Parathyroid adenoma (tissue), 2 donors: ENCODE data around the gene FXYD2.

Source experiments
- H2AFZ ChIP-seq: fragments of 300-600 bp; sonication (generic); one replicate; pipeline ENCODE4 v1.7.0; 2017; ENCODE audit warnings: antibody characterized with exemption, mild to moderate bottlenecking
- H3K27ac ChIP-seq: fragments of 300-600 bp; sonication (generic); one replicate; pipeline ENCODE4 v1.7.0; 2017
- H3K27me3 ChIP-seq: fragments of 300-600 bp; sonication (generic); one replicate; pipeline ENCODE4 v1.7.0; 2017; ENCODE audit warnings: low read length; ENCODE audit not compliant: control insufficient read depth, insufficient read depth
- H3K36me3 ChIP-seq: fragments of 300-600 bp; sonication (generic); one replicate; pipeline ENCODE4 v1.7.0; 2017; ENCODE audit warnings: low read length; ENCODE audit not compliant: control insufficient read depth, insufficient read depth
- H3K4me1 ChIP-seq: fragments of 300-600 bp; sonication (generic); one replicate; pipeline ENCODE4 v1.7.0; 2017; ENCODE audit warnings: control low read depth
- H3K4me2 ChIP-seq: fragments of 300-600 bp; sonication (generic); one replicate; pipeline ENCODE4 v1.7.0; 2017; ENCODE audit warnings: low read length
- H3K4me3 ChIP-seq: fragments of 300-600 bp; sonication (generic); one replicate; pipeline ENCODE4 v1.7.0; 2017; ENCODE audit warnings: low read depth, low read length
- H3K79me2 ChIP-seq: fragments of 300-600 bp; sonication (generic); one replicate; pipeline ENCODE4 v1.7.0; 2017; ENCODE audit warnings: control low read depth
- H3K9ac ChIP-seq: fragments of 300-600 bp; sonication (generic); one replicate; pipeline ENCODE4 v1.7.0; 2017; ENCODE audit warnings: mild to moderate bottlenecking
- H3K9me3 ChIP-seq: fragments of 300-600 bp; sonication (generic); one replicate; pipeline ENCODE4 v1.7.0; 2017; ENCODE audit warnings: low read length; ENCODE audit not compliant: control insufficient read depth
- CTCF ChIP-seq: fragments of 300-600 bp; sonication (generic); IDR thresholded peaks from one replicate; pipeline ENCODE4 v1.7.0; 2017; ENCODE audit warnings: antibody characterized with exemption, mild to moderate bottlenecking
- donor health status: primary hyperparathyroidism.

Gene FXYD2

GRCh38 chr11:117843666-117844484 lies 19.3 kb upstream of the FXYD2 start:
- no peak overlapping the region for H3K27ac ChIP-seq
- H3K4me1 ChIP-seq = no peaks in the 10 kb centered on the region

GRCh38 chr11:117842131-117842941 lies 17.8 kb upstream of the FXYD2 start:
- no peak for TF ChIP-seq CTCF
- H3K79me2 ChIP-seq = no peaks in the 10 kb centered on the region

More at GRCh38 chr11:117843666-117844484, 19.3 kb upstream of the FXYD2 start:
- no peaks in the 10 kb centered on the region for H3K27me3 ChIP-seq
- no peaks in the 10 kb centered on the region for H3K79me2 ChIP-seq
- H3K4me3 ChIP-seq = no peak overlapping the region
- peak; percentile 90 for TF ChIP-seq CTCF
- H2AFZ ChIP-seq = no peak overlapping the region
- no peaks in the 10 kb centered on the region for H3K36me3 ChIP-seq
- no peak overlapping the region for H3K4me2 ChIP-seq
- H3K9ac ChIP-seq = no peak overlapping the region
- H3K9me3 ChIP-seq = no peaks in the 10 kb centered on the region

GRCh38 chr11:117841551-117842031 lies 17.0 kb upstream of the FXYD2 start:
- H3K9me3 ChIP-seq = no peaks in the 10 kb centered on the region
- H3K36me3 ChIP-seq = no peaks in the 10 kb centered on the region
- no peaks in the 10 kb centered on the region for H3K27me3 ChIP-seq
- H3K4me2 ChIP-seq = no peak overlapping the region
- H3K27ac ChIP-seq = no peak overlapping the region
- H3K9ac ChIP-seq = no peak overlapping the region
- no peaks in the 10 kb centered on the region for H3K4me1 ChIP-seq
- H2AFZ ChIP-seq = no peak overlapping the region
- no peaks in the 10 kb centered on the region for H3K79me2 ChIP-seq
- H3K4me3 ChIP-seq = no peak overlapping the region
- TF ChIP-seq CTCF = no peak

More at GRCh38 chr11:117842131-117842941, 17.8 kb upstream of the FXYD2 start:
- no peak overlapping the region for H3K4me2 ChIP-seq
- no peaks in the 10 kb centered on the region for H3K4me1 ChIP-seq
- H2AFZ ChIP-seq = no peak overlapping the region
- H3K9ac ChIP-seq = no peak overlapping the region
- no peaks in the 10 kb centered on the region for H3K27me3 ChIP-seq
- no peaks in the 10 kb centered on the region for H3K9me3 ChIP-seq
- no peak overlapping the region for H3K4me3 ChIP-seq
- H3K27ac ChIP-seq = no peak overlapping the region
- no peaks in the 10 kb centered on the region for H3K36me3 ChIP-seq

- no peak overlapping the region for H3K4me2 ChIP-seq
- no peaks in the 10 kb centered on the region for H3K4me1 ChIP-seq
- H2AFZ ChIP-seq = no peak overlapping the region
- H3K79me2 ChIP-seq = no peaks in the 10 kb centered on the region
- no peaks in the 10 kb centered on the region for H3K9me3 ChIP-seq
- H3K9ac ChIP-seq = no peak overlapping the region
- H3K4me3 ChIP-seq = no peak overlapping the region
- no peak for TF ChIP-seq CTCF
- H3K27me3 ChIP-seq = no peaks in the 10 kb centered on the region
- no peaks in the 10 kb centered on the region for H3K36me3 ChIP-seq
- no peak overlapping the region for H3K27ac ChIP-seq
Observed at GRCh38 chr11:117840881-117841550, 16.5 kb upstream of the FXYD2 start.
